HG02759 (cell line): Measurements from ENCODE around the gene RNASEH1.
"Not testable (repeated sequence)": the region's sequence is repeated elsewhere in the genome, so short reads cannot be mapped to it uniquely, and the experiment has no call there.

Source experiments
- ATAC-seq: cut with Tn5 transposase; IDR thresholded peaks from one replicate; pipeline ENCODE4 v1.9.1; 2021; ENCODE audit warnings: mild to moderate bottlenecking, moderate library complexity; ENCODE audit not compliant: unreplicated experiment

The RNASEH1 gene

GRCh38 chr2:3522961-3523421, 35.1 kb downstream of the RNASEH1 start:
- ATAC-seq: no peak

- ATAC-seq: no peak
These were observed 37.5 kb downstream of the RNASEH1 start for GRCh38 chr2:3520591-3520990.

GRCh38 chr2:3519255-3520205, 38.6 kb downstream of the RNASEH1 start, which contains the start of gene ADI1:
ADI1 (minus strand) TSS chr2:3519531; CDS start chr2:3519487, 44 bp downstream.
- peak; percentile 73 for ATAC-seq

GRCh38 chr2:3518496-3519254, 39.5 kb downstream of the RNASEH1 start:
- ATAC-seq: peak; percentile 80

- ATAC-seq: no peak
These were observed 40.1 kb downstream of the RNASEH1 start for GRCh38 chr2:3517948-3518495.

GRCh38 chr2:3516831-3517230, 41.3 kb downstream of the RNASEH1 start:
- ATAC-seq: no peak

GRCh38 chr2:3515438-3515837, 42.7 kb downstream of the RNASEH1 start:
- not testable (repeated sequence) for ATAC-seq

GRCh38 chr2:3513026-3513810, 44.9 kb downstream of the RNASEH1 start:
- ATAC-seq: no peak

- no peak for ATAC-seq
These were observed 46.0 kb downstream of the RNASEH1 start for GRCh38 chr2:3512086-3512485.

GRCh38 chr2:3505771-3506170, 52.4 kb downstream of the RNASEH1 start:
- ATAC-seq: peak; percentile 75

- no peak for ATAC-seq
These were observed 53.4 kb downstream of the RNASEH1 start for GRCh38 chr2:3504741-3505140.

- ATAC-seq: no peak
These were observed 54.6 kb downstream of the RNASEH1 start for GRCh38 chr2:3503483-3503882.

- no peak for ATAC-seq
These were observed 55.1 kb downstream of the RNASEH1 start for GRCh38 chr2:3503046-3503445.

- ATAC-seq: no peak
These were observed 57.7 kb downstream of the RNASEH1 start for GRCh38 chr2:3500326-3500899.

GRCh38 chr2:3498783-3499394, 59.2 kb downstream of the RNASEH1 start:
- ATAC-seq: no peak

GRCh38 chr2:3496708-3497080, 61.4 kb downstream of the RNASEH1 start:
- not testable (repeated sequence) for ATAC-seq
